Measurements from ENCODE around the gene GFAP.
A peak's percentile ranks its signal among the peaks of the same experiment; 100 is the strongest.
"Not testable (repeated sequence)": the region's sequence is repeated elsewhere in the genome, so short reads cannot be mapped to it uniquely, and the experiment has no call there.

GFAP gene

DNA sequence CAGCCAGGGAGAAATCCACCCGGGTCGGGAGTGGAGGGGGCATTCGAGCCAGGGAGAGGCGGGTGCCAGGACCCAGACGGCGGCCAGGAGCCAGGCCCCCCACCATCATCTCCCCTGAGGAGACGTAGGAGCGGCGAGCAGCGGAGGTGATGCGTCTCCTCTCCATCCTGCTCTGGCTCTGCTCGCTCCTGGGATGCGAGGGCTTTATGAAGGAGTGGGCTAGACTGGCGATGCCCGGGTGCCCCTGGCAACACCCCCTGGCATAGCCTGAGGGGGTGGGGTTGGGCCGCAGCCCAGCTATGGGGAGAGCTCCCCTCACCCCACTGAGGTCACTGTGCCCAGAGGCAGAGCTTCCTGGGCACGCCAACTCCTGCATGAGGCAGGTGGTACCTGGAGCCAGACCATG, at the start of gene GFAP:
TSS of gene GFAP (minus strand) at position 180 of the 406 bp plus-strand sequence. CDS start at position 166, 14 bp downstream.
- no peak for DNase-seq

DNA sequence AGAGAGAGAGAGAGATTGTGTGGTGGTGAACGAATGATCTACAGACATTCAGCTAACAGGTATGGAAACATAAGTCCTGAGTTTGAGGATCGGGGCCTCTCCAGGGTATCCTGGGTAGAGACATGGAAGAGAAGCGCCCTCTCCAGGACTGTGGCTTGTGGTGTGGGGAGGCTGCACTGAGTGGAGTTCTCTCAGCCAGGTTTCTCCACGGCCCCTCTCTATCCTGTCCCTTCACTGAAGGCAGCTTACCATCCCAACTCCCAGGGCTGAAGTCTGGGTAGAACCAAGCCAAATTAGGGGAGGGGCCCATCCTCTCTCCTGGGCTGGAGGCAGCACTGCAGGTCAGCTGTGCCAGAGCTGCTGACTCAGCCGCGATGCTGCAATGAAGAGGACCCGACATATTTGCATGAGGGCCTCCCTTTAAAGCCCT, 46.6 kb upstream of the GFAP start:
- no peak for DNase-seq

DNA sequence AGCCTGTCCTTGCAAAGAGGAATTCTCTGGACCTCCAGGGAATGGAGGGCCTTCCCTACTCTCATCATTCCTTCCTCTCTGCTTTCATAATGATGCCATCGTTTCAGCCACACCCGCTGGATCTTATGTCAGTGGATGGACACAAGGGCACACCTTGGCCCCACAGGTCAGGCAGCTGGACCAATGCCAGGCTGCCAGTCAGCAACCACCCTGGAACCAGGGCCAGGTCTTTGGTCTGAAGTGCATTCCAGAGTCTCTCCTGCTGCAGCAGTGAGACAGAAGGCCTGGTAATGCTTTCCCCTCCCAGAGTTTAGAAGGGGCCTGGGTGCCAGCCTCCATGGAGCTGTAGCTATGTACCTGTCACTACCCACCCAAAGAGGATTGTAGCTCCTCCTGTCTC, 45.4 kb upstream of the GFAP start:
- DNase-seq: no peak

DNA sequence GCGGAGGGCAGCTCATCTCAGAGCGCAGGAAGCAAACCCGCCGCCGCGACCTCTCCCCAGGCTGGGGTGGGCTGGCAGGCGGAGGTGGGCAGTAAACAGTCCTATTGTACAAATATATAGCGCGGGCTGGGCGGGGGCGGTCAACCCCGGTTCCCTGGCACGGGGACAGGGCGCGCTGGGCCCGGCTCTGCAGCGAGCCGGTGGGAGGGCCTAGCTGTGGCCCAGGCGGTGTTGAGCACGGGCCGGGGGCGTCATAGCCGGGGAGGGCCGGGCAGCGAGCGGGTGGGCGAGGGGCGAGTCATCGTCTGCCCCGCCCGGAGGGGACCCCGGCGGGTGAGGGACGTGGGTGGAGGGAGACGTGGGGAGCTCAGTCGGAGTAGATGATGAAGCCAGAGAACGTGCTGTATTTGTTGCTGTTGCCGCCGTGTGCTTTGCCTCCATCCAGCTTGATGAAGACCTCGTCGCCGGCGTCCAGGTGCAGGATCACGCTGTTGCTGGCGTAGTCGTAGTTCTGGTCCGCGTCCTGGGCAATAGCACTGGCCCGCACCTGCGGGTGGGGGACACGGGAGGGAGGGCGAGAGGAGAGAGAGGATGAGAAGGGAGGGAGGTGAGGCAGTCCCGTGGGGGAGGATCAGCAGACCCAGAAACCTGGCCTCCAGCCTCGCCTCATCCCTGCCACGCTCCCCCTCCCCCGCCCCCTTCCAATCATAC, 44.7 kb upstream of the GFAP start:
- DNase-seq: no peak

DNA sequence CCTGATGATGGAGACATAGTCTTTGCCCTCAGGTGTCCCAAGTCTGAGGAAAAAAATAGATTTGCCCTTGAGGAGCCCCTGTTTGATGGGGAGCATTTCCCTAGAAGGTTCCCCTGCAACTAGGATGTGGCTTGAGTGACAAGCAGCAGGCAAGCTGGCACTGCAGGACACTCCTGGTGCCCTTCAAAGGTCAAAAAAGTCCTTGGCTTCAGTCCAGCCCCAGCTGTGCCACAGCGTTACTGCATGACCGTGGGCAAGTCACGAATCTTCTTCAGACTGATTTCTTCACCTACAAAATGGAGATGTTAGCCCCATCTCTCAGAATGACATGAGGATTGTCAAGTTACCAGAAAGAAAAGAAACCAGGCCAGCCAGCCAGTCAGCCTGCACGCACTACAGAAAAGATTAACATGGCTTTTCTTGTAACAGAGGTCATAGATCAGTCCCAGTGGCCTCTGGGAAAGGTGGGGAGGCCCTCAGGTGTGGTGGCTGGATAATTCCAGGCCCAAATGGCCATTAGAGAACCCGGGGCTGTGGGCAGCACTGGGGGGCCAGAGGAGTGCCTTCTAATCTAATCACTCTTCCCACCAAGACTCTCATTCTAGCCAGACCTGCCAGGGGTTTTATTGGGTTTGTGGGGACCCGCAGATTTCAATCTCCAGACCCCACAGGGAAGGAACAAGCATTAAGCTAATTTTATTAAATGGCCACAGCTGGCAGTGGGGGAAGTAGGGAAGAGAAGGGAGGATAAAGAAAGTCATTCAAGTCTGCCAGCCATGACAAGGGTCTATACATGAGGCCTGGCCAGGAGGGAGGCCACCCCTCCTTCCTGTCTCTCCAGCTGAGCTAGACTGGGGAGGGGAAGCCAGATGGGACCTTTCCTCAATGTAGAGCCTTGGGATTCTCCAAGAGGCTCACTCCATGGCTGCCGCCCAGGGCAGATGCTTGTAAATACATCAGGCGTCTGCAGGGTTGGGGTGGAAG, 42.0 kb upstream of the GFAP start:
- DNase-seq: no peak

DNA sequence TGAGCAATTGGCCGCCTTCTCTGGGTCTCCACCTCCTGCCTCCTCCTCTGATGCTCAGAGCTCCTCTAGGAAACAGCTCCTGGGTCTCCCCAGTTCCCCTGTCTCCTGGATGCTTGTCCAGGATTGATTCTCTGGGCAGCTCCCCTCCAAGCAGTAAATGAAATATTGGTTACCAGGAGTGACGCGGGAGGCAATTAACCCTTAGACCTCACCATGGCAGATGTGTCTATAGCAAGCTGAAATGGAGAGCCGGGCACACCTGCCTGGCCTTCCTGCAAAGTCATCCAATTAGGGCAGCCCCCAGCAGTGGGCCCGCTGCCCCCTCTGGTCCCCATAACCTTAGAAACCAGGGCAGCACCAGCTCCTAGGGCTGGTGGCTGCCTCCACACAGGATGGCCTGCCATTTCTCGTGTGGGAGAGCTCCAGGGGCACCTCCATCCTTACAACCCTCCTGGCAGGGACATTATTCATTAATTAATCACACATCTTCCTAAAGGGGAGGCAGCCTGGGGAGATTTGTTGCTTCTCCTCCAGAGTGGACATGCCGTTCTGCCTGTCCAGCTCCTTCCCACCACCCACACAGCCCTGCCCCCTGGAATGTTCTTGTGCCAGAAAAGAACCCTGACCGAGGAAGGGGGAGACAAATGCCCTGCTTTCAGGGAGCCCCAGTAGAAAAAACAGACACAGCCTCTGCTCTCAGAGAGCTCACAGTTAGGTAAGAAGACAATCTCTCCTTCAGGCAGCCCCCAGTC, 40.5 kb upstream of the GFAP start:
- DNase-seq: no peak

DNA sequence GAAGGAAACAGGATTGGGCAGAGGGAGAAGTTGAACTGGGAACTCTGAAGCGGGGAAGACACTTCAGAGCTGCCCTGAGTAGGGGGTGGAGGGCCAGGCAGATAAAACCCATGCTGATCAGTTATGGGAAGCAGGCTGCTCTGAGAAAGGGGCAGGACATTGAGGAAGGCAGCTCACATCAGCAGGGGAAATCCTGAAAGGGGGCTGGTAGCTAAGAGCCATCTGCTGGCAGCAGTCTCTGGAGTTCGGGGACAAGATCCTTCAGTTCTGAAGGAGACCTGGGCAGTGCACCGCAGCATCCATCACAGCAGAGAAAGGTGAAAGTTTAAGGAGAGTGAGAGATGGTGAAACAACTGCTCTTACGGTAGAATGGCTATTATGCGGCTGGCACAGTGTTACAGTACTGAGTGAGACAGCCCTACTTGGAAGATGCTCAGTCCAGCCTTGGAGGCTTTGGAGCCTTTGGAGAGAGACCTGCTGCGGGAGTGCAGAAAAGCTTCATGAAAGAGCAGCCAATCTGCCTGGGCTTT, 37.7 kb upstream of the GFAP start:
- no peak for DNase-seq

DNA sequence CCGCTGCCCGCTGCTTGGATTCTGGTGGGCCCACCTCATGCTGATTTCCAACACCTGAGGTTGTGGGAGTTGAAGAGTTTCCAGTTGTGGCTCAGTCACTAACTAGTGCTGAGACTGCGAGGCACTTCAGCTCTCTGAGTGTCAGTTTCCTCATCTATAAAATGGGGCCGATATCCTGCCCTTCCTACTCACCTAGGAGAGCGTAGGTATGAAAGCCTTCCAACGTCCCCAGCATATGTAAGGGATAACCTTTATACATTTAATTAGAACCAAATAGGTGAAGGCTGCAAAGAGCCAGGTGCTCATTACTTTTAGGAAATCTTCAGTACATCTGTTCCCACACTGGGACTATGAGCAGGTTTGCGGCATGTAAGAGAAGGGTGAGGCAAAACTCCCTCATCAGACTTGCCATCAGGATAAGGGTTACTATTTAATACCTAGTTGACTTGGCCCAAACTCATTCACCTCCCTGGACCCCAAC, 33.1 kb upstream of the GFAP start:
- no peak for DNase-seq

DNA sequence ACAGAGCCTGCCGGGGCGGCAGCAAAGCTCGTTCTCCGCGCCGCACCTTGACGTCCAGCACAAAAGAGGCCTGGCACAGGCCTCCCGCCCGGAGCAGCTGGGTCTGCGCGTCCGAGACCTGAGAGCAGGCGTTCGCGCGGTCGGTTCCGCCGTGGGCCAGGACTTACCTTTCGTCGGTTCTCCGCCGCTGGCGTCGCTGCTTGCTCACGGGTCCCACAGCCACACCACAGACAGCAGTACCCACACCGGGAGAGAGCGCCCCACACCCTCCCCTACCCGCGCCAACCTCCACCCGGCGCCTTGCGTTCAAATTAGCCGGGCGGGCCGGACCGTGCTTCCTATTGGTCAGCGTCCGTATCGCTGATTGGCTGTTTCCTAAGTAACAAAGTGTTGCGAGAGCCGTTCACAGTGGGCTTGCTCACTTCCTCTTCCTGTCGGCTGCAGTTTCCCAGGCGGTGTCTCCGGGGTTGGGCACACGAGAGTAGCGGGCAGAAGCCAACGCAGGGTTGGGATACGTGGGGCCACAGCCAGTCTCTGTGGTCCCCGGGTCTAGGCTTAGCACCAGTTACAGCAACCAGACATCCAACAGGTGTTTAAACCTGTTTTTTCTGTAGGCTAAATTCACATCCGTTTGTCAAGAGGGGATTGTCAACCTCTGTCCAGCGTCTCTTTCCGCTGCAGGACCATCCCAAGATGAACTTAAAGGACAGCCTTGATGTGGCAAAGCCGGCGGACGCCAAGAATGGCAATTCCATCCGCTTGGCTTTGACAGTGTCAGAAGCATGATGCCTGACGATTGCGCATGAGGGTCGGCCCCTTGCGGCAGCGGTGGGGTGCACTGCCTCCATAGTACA, 32.4 kb upstream of the GFAP start, which contains the start of gene KIF18B:
TSS of gene KIF18B (minus strand) at position 313 of the 854 bp plus-strand sequence. CDS start 11,429 bp downstream, outside the sequence.
- peak; percentile 92 for DNase-seq

DNA sequence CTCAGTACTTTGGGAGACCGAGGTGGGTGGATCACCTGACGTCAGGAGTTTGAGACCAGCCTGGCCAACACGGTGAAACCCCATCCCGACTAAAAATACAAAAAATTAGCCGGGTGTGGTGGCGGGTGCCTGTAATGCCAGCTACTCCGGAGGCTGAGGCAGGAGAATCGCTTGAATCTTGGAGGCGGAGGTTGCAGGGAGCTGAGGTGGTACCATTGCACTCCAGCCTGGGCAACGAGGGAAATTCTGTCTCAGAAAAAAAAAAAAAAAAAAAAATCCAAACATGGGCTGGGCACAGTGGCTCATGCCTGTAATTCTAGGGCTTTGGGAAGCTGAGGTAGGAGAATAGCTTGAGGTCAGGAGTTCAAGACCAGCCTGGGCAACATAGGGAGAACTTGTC, 30.4 kb upstream of the GFAP start:
- not testable (repeated sequence) for DNase-seq

DNA sequence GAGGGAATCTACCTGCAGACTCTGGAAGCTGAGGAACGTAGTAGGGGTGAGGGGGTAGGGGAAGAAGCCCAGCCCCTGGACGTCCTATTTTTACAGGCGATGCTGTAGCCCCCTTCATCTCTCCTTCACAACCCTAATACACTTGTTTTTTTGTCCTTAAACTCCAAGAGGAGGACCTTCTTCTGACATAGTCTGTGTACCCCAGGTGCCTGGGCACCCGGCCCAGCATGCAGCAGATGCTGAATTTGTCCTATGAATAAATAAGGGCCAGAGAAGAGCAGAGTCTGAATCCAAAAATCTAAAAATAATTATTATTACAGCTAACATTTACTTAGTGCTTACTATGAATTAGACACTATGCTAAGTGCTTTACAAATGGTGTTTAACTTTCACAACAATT, 27.2 kb upstream of the GFAP start:
- DNase-seq: no peak

DNA sequence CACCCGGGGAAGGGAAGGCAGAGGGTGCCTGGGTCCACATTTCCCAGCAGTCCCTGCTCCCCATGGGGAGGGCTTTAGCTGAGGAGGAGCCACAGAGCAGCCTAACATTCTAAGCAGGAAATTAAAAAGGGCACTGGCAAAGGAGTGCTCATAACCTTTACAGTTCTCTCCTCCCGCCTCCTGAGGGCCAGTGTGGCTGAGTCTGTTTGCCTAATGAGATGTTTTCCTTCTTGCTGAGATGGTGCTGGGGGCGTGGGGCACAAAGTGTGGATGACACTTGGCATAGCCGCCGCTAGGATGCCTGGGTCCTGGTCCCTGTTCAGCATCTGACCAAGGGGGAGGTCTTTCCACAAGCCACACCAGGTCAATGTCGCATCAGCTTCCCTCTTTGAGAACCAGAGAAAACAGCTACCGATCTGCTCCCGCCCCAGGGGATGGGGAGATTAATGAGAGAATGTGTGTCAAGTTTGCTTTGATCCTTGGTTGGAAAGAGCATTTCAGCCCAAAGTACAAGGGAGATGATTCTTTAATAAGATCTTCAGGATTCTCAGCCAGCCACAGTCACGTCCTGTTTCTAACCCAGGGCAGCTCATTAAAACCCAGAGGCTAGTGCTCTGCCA, 26.5 kb upstream of the GFAP start:
- no peak for DNase-seq

DNA sequence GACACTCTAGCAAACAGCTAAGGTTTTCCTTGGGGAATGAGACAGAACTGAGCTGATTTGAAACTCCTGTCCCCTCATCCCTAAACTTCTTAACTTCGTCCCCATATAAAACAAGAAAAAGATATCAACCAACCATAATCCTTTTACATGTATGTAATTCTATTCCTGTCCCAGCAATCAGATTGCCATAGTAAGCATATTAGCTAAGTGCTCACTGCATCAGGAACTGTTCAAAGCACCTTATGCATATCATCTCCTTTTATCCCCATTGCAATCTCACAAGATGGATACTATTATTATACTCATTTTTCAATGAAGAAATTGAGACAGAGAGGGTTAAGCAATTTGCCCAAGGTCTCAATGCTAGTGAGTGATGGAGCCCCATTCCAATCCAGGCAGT, 25.5 kb upstream of the GFAP start:
- DNase-seq: no peak

DNA sequence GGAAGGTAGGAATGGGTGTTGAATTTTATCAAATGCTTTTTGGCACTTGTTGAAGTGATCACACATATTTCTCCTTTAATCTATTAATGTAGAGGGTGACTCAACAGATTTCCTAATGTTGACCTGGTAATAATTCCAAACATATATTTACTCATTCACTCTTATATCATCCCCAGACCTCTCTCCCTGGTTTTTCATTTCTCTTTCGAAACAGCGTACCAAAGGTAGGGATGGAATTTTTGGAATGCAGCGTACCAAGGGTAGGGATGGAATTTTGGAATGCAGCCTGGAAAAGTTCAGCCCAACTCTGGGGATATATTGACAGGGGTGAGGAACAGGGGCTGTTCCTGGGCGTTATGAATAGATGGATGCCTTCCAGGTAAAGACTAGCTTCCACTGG, 25.0 kb upstream of the GFAP start:
- no peak for DNase-seq

DNA sequence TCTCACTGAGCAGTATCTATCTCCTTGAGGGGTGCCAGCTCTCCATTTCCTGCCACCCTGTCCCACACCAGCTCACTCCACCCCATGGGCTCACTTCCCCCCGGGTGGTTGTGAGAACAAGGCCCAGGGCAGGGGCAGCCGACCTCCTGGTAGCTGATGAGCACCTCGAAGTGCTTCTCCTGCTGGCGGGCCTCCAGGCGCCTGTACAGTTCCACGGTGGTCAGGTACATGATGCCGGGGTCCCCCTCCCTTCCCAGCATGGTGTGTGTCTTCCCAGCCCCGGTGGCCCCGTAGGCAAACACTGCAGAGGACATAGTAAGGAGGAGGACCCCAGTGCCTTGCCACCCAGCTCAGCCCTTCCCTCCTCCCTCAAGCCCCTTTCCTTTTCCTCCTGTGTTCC, 19.8 kb upstream of the GFAP start:
- DNase-seq: no peak

DNA sequence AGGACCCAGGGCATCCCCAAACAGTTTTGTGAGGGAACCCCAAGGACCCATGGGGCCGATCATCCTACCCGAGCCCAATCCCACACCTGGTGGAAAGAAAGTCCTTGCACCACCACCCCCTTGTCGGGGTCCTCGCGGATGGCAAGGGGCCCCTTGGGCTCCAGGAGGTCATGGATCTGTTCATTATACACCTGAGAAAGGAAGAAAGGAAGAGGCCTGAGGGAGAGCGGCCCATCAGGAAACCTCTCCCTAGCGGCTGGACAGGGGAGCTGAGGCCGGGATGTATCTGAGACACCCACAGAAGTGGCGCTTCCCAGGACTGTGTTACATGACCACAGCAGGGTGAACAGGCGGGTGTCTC, 19.4 kb upstream of the GFAP start:
- DNase-seq: no peak

DNA sequence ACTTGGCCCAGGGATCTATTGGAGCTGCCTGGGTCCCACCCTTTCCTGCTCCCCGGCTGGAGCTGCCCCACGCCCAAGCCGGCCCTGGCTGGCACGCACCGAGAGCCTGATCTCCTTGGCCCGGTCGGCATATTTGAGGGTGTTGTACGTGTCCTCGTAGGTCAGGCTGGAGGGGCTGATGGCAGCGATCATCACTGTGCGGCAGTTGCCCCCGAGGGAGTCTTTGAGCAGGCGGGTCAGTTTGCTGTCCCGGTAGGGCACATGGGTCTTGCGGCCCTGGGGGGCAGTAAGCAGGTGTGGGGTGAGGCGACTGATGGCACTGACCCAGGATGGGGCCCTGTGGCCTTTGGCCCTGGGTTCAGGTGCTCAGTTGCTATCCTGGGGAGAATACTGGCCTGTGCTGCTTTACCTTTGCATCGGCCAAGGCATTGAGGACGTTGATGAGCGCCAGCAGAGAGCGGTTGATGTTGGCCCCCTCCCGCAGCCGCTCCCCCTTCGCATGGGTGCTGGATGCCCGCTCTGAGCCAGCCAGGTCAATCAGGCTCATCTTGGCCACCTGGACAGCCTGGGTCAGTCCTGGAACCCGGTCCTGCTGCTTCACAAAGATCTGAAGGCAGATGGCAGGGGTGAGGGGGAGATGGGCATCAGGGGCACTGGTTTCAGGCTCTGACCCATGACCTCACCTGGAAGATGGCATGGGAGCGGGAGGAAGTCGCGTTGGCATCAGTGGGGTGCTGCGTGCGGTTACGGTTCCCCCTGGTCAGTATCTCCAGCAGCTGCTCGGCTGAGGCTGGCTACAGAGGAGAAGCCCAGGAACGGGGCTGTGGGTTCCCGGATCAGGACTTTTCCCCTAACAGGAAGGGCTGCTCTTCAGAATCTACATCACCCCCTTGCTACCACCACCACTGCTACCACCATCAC, 18.8 kb upstream of the GFAP start:
- DNase-seq: no peak

DNA sequence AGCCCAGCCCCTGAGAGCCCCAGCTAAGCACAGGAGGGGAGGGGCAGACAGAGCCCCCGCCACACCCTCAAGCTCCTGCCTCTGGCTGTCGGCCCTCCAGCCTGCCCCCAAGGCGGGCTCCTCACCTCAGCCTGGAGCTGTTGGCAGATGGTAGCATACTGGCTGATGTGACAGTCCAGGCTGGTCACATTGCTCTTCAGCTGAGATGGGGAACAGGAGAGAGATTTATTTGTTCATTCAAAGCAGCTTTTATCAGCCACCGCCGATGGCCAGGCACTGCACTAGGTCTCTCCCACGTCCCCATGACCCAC, 17.4 kb upstream of the GFAP start:
- DNase-seq: no peak

DNA sequence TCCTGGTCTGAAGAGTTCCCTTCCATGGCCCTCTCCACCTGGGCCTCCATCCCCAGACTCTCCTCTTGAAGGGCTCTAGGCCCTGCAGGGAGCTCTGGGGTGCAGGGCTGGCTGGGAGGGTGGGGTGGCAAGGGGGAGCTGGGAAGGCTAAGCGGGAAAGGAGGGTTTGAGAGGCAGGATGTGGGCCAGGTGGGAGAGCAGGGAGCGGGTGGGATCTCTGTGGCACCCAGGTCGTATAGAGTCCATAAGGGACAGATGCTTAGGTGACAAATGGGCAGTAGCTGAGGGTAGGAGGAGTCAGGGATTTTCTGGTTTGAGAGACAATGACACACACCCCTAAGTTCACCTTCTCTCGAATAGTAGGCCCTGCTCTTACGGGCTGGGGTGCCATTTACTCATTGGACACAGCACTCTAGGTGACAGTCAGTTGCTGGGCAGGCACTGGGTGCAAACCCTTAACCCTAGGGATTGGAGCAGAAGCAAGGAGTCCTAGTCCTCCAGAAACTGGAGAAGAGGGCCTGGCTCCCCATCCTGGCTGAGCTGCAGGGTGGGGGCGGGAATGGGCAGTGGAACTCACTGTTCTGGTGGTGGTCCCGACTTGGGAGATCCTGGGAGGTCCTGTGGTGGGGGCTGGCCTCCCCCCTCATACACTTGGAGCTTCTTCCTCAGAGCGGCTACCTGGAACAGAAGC, 16.9 kb upstream of the GFAP start:
- DNase-seq: no peak

DNA sequence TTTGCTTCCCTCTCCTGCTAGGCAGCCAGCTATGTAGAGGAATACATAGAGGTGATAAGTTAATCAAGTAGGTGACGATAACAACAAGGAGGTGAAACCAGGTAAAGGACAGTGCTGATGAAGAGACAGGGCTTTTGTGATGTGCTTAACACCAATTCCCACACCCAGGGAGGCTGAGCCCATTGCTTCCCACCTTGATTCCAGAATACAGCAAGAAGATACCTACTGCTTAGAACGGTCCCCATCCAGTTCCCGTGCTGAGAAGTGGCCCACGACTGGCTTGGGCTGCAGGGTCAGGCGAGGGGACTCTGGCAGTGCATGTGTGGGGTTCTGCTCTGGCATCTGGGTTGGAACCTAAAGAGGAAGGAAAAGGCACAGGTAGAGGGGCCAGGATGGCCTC, 16.1 kb upstream of the GFAP start:
- no peak for DNase-seq
